Subcutaneous abdominal adipose tissue (tissue), 5 donors: ENCODE results near the gene ATG7.
"Not testable (repeated sequence)": the region's sequence is repeated elsewhere in the genome, so short reads cannot be mapped to it uniquely, and the experiment has no call there.

Experiments used
- H3K27ac ChIP-seq: one replicate; pipeline ENCODE4 v1.7.0; 2013; ENCODE audit warnings: low read depth, mild to moderate bottlenecking, inconsistent platforms, low read length, moderate library complexity
- H3K27me3 ChIP-seq, 5 donors: one replicate each; pipeline ENCODE4 v1.7.0; 2013; ENCODE audit warnings: low read length in 5 of 5, inconsistent platforms in 1 of 5; ENCODE audit not compliant: control insufficient read depth in 5 of 5, insufficient read depth in 4 of 5
- H3K36me3 ChIP-seq, 5 donors: one replicate each; pipeline ENCODE4 v1.7.0; 2013; ENCODE audit warnings: low read length in 5 of 5; ENCODE audit not compliant: control insufficient read depth in 5 of 5, insufficient read depth in 5 of 5
- H3K4me1 ChIP-seq, 5 donors: one replicate each; pipeline ENCODE4 v1.7.0; 2013; ENCODE audit warnings: low read length in 5 of 5, mild to moderate bottlenecking in 3 of 5, moderate library complexity in 1 of 5; ENCODE audit not compliant: control insufficient read depth in 5 of 5, insufficient read depth in 5 of 5
- H3K4me3 ChIP-seq, 5 donors: one replicate each; pipeline ENCODE4 v1.7.0; 2013; ENCODE audit warnings: low read length in 5 of 5, low read depth in 1 of 5
- H3K9ac ChIP-seq, 5 donors: one replicate each; pipeline ENCODE4 v1.7.0; 2013; ENCODE audit warnings: low read length in 5 of 5, mild to moderate bottlenecking in 4 of 5, moderate library complexity in 3 of 5
- H3K9me3 ChIP-seq, 5 donors: one replicate each; pipeline ENCODE4 v1.7.0; 2013; ENCODE audit warnings: low read length in 5 of 5; ENCODE audit not compliant: control insufficient read depth in 5 of 5
- donor health status: healthy.
- donor health status: healthy.
- donor health status: healthy.
- donor health status: healthy.
- donor health status: healthy.

ATG7 gene

DNA sequence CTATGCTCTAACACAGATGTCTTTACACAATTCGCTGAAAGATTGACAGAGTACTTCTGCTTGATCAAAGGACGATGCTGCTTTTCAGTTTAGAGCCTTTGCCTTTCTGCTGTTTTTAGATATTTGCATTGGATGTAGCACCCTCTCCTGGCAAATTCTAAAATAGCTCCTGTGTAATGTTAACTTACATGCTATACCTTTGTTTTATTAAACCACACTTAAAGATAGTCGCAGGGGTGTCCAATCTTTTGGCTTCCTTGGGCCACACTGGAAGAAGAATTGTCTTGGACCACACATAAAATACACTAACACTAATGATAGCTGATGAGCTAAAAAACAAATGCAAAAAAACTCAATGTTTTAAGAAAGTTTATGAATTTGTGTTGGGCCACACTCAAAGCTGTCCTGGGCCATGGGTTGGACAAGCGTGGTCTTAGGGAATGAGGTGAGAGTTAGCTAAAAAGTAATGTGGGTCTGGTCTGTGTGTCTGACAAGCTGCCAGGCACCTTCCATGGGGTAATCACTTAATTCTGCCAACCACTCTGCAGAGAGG is 62.9 kb downstream of the ATG7 start:
- Histone ChIP-seq H3K9ac (no peak overlapping the region), H3K36me3 (peaks cover 9 to 30% (median 14%) of the 10 kb centered on the region in 5 donors)

DNA sequence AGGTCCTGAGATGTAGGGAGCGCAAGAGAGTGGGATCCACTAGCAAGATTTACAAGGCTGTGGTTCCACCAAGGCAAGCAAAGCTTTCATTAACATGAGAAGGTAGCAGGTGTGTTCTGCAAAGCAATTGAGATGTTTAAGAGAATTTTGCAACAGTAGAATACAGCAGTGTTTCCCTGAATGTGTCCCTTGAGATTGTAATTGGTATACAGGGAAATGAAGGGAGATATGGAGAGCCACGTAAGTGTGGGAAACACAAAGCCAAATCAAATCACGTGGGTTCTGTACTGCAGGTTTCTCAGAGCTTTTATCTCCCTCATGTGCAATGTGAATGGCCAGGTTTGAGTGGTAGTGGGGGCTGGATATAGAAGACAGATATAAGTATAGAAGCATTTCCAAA is 67.3 kb downstream of the ATG7 start:
- no peaks in the 10 kb centered on the region for H3K4me1 ChIP-seq
- peaks cover 6 to 29% (median 14%) of the 10 kb centered on the region in 5 donors for H3K36me3 ChIP-seq
- H3K27me3 ChIP-seq = no peaks in the 10 kb centered on the region
- H3K4me3 ChIP-seq = no peak overlapping the region
- no peak overlapping the region for H3K27ac ChIP-seq
- no peaks in the 10 kb centered on the region for H3K9me3 ChIP-seq
- no peak overlapping the region for H3K9ac ChIP-seq

More for the DNA sequence above, 62.9 kb downstream of the ATG7 start:
- Histone ChIP-seq H3K4me1 (no peaks in the 10 kb centered on the region), H3K4me3 (no peak overlapping the region), H3K27ac (no peak overlapping the region), H3K9me3 (no peaks in the 10 kb centered on the region), H3K27me3 (no peaks in the 10 kb centered on the region)

DNA sequence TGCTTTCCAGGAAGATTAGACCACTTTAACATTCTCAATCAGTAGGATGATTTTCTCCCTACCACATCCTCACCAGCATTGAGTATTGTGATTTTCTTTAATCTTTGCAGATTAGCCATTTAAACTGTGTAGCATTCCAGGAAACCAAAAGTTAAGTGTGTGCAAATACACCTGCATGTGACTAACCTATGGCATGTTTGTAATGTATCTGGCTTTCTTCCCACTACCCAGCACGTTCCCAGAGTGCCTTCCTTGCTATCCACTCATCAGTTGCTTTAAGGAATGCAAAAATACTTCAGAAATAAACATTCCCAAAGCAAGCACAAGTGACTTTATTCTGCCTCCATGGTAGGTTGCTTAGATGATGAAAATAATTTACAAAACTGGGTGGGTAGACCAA is 74.2 kb downstream of the ATG7 start:
- Histone ChIP-seq H3K27me3 (no peaks in the 10 kb centered on the region), H3K9ac (no peak overlapping the region), H3K4me3 (no peak overlapping the region), H3K9me3 (no peaks in the 10 kb centered on the region), H3K36me3 (peaks cover 25 to 58% (median 38%) of the 10 kb centered on the region in 5 donors), H3K4me1 (peaks cover 0 to 5% (median 4%) of the 10 kb centered on the region in 5 donors), H3K27ac (no peak overlapping the region)

DNA sequence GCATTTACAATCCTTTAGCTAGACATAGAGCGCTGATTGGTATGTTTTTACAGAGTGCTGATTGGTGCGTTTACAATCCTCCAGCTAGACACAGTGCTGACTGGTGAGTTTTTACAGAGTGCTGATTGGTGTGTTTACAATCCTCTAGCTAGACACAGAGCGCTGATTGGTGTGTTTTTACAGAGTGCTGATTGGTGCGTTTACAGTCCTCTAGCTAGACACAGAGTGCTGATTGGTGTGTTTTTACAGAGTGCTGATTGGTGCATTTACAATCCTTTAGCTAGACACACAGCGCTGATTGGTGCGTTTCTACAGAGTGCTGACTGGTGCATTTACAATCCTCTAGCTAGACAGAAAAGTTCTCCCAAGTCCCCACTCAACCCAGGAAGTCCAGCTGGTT is 76.7 kb downstream of the ATG7 start:
- not testable (repeated sequence) for H3K27me3 ChIP-seq, H3K9me3 ChIP-seq, H3K27ac ChIP-seq, H3K4me3 ChIP-seq, H3K9ac ChIP-seq, H3K4me1 ChIP-seq
- peaks cover 22 to 61% (median 32%) of the 10 kb centered on the region in 5 donors for H3K36me3 ChIP-seq

DNA sequence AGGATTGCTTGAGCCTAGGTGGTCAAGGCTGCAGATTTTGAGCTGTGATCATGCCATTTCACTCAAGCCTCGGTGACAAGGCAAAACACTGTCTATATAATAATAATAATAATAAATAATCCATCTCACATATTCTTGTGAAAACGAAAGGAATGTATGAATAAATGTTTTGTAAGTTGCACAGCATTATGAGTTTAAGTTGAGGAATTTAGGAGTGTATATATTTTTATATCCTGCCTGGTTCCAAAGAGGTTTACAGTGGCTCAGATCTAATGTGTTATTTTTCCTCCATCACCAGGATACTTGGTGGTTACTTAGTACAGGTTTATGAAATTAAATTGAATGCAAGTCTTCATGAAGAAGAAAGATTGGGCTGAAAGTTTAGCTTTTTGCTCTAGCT is 77.2 kb downstream of the ATG7 start:
- no peak overlapping the region for H3K9ac ChIP-seq
- H3K9me3 ChIP-seq = no peaks in the 10 kb centered on the region
- no peaks in the 10 kb centered on the region for H3K27me3 ChIP-seq
- H3K4me3 ChIP-seq = no peak overlapping the region
- H3K27ac ChIP-seq = no peak overlapping the region
- peaks cover 19 to 59% (median 30%) of the 10 kb centered on the region in 5 donors for H3K36me3 ChIP-seq
- H3K4me1 ChIP-seq = peaks cover 0 to 5% (median 4%) of the 10 kb centered on the region in 5 donors

DNA sequence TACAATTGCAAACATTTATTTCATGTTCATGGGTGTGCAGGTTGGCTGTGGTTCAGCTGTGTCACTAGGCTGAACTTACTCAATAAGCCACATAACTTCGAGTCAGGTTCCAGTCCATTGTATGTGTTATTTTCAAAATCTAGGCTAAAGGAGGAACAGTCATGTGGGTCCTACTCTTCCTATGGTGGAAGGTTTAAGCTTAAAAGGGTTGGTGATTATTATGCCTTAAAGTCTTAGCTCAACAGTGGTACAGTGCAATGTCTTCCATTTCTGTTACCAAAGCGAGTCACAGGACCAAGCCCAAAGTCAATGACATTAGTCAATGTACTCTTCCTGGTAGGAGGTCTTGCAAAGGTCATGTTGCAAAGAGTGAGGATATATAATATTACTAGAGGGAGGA is 78.2 kb downstream of the ATG7 start:
- Histone ChIP-seq H3K4me1 (peaks cover 0 to 5% (median 4%) of the 10 kb centered on the region in 5 donors), H3K4me3 (no peak overlapping the region), H3K9ac (no peak overlapping the region), H3K27ac (no peak overlapping the region), H3K36me3 (peaks cover 20 to 62% (median 27%) of the 10 kb centered on the region in 5 donors), H3K9me3 (no peaks in the 10 kb centered on the region), H3K27me3 (no peaks in the 10 kb centered on the region)

DNA sequence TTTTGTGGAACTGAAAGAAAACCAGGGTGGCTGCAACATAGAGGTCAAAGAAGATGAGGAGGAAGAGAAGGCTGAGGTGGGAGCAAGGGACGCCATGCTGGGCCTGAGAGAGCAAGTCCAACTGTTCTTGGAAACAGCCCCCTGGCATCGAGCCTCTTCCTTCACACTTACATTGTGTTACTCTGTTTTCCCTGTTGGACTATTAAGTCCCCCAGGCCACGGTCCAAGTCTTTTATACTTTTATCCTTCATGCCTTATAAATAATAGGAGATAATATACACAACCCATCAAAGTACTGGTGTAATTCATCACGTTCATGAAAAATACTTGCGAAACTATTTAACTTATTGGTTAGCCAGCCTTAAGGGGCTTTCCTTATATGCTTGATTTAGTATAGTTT is 79.3 kb downstream of the ATG7 start:
- Histone ChIP-seq H3K27me3 (no peaks in the 10 kb centered on the region), H3K9ac (no peak overlapping the region), H3K36me3 (peaks cover 19 to 56% (median 21%) of the 10 kb centered on the region in 5 donors), H3K27ac (no peak overlapping the region), H3K4me1 (peaks cover 0 to 6% (median 4%) of the 10 kb centered on the region in 5 donors), H3K4me3 (no peak overlapping the region), H3K9me3 (no peaks in the 10 kb centered on the region)

DNA sequence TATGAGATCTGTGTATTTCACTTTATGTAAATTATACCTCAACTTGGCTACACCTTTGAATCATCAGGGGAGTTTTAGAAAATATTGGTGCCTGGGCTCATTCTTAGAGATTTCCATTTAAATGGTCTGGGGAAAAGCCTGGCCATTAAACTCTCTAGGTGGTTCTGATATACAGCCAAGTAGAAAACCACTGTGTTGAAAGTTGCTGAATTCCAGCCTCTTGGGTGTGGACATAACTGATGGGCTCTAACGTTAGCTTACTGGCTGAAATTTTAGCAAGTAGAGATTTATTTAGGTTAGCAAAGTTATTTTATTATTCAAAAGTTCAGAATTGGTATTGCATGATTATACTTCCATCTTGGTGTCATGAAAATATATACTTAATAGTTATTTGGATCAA is 84.1 kb downstream of the ATG7 start:
- Histone ChIP-seq H3K4me1 (peaks cover 0 to 9% (median 0%) of the 10 kb centered on the region in 5 donors), H3K36me3 (peaks cover 15 to 52% (median 24%) of the 10 kb centered on the region in 5 donors), H3K27me3 (no peaks in the 10 kb centered on the region)

DNA sequence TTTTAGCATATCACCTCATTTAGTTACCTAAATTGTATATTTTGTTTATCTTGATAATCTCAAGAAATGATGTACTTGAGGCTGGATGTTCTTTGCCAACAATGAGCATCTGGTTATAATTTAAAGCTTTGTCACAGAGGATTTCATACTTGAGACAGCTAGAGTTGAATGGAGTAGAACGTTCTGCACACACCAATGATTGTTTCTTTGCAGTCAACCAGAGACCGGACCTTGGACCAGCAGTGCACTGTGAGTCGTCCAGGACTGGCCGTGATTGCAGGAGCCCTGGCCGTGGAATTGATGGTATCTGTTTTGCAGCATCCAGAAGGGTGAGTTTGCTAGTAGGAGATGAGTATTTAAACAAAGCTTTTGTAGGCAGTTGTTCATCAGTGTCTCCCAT is 90.4 kb downstream of the ATG7 start:
- H3K9me3 ChIP-seq = no peaks in the 10 kb centered on the region
- no peak overlapping the region for H3K4me3 ChIP-seq
- no peaks in the 10 kb centered on the region for H3K27me3 ChIP-seq
- H3K4me1 ChIP-seq = peaks cover 6 to 15% (median 14%) of the 10 kb centered on the region in 5 donors
- H3K27ac ChIP-seq = no peak overlapping the region
- peaks cover 35 to 72% (median 52%) of the 10 kb centered on the region in 5 donors for H3K36me3 ChIP-seq
- H3K9ac ChIP-seq = no peak overlapping the region

More for the DNA sequence above, 84.1 kb downstream of the ATG7 start:
- Histone ChIP-seq H3K4me3 (no peak overlapping the region), H3K9ac (no peak overlapping the region), H3K9me3 (no peaks in the 10 kb centered on the region), H3K27ac (no peak overlapping the region)

DNA sequence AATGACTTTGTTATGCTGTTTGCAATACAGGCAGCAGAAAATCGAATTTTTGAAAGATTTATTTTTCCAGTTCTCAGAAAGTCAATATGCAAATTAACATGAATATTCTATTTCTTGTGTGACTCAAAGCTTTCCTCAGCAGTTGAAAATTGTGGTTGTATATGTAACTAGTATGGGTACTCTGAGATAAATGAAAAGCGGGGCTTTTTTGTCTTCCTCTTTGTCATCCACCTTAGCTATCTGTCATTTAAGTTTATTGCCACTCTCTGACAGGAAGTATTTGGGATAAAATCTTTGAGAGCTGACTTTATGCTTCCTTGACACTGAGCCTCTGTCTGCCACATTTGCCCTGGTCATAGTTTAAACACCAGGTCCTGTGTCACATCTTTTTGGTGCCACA is 91.5 kb downstream of the ATG7 start:
- Histone ChIP-seq H3K9ac (no peak overlapping the region), H3K36me3 (peaks cover 33 to 65% (median 47%) of the 10 kb centered on the region in 5 donors)

More for the DNA sequence above, 91.5 kb downstream of the ATG7 start:
- H3K4me3 ChIP-seq = no peak overlapping the region
- no peaks in the 10 kb centered on the region for H3K9me3 ChIP-seq
- H3K4me1 ChIP-seq = peaks cover 6 to 26% (median 23%) of the 10 kb centered on the region in 5 donors
- no peaks in the 10 kb centered on the region for H3K27me3 ChIP-seq
- H3K27ac ChIP-seq = no peak overlapping the region
